IPS-20b (cell line): ENCODE results near the gene NUP88.

ENCODE experiments used
- H3K27ac ChIP-seq: one replicate; pipeline ENCODE4 v1.5.1; 2013; ENCODE audit warnings: low read length
- H3K27me3 ChIP-seq: 2 replicates; pipeline ENCODE4 v1.6.1; 2013; ENCODE audit warnings: mild to moderate bottlenecking, low read length, inconsistent platforms; ENCODE audit not compliant: insufficient read depth
- H3K36me3 ChIP-seq: 2 replicates; pipeline ENCODE4 v1.6.1; 2013; ENCODE audit warnings: low read depth, mild to moderate bottlenecking, inconsistent platforms, low read length, moderate library complexity; ENCODE audit not compliant: insufficient read depth
- H3K4me1 ChIP-seq: 2 replicates; pipeline ENCODE4 v1.6.1; 2013; ENCODE audit warnings: mild to moderate bottlenecking, control low read depth, inconsistent platforms, low read length, moderate library complexity; ENCODE audit not compliant: insufficient read depth
- H3K4me3 ChIP-seq: 2 replicates; pipeline ENCODE4 v1.5.1; 2013; ENCODE audit warnings: mild to moderate bottlenecking, low read length, inconsistent platforms
- H3K9ac ChIP-seq: 2 replicates; pipeline ENCODE4 v1.6.1; 2013; ENCODE audit warnings: low read depth, mild to moderate bottlenecking, inconsistent platforms, low read length, moderate library complexity
- H3K9me3 ChIP-seq: 2 replicates; pipeline ENCODE4 v1.6.1; 2013; ENCODE audit warnings: mild to moderate bottlenecking, low read depth, low read length, inconsistent platforms; ENCODE audit not compliant: insufficient read depth

The NUP88 gene

GRCh38 chr17:5352681-5353289, 66.7 kb downstream of the NUP88 start:
- peaks cover 70% of the 10 kb centered on the region for H3K36me3 ChIP-seq
- H3K27ac ChIP-seq = no peak overlapping the region
- no peaks in the 10 kb centered on the region for H3K27me3 ChIP-seq
- H3K4me3 ChIP-seq = no peak overlapping the region
- no peak overlapping the region for H3K9ac ChIP-seq
- no peaks in the 10 kb centered on the region for H3K9me3 ChIP-seq
- no peaks in the 10 kb centered on the region for H3K4me1 ChIP-seq

GRCh38 chr17:5344914-5345313, 74.5 kb downstream of the NUP88 start:
- no peaks in the 10 kb centered on the region for H3K9me3 ChIP-seq
- peaks cover 31% of the 10 kb centered on the region for H3K36me3 ChIP-seq
- no peaks in the 10 kb centered on the region for H3K4me1 ChIP-seq

More at GRCh38 chr17:5344914-5345313, 74.5 kb downstream of the NUP88 start:
- Histone ChIP-seq H3K4me3 (no peak overlapping the region), H3K27me3 (no peaks in the 10 kb centered on the region), H3K27ac (no peak overlapping the region), H3K9ac (no peak overlapping the region)
